HCT116 (cell line): ENCODE data around the gene ZFHX2.

Experiments used
- EZH2 ChIP-seq: fragments of 200-600 bp; sonication (generic); IDR thresholded peaks from 2 replicates; pipeline ENCODE4 v1.6.1; 2017; ENCODE audit warnings: antibody characterized with exemption, mixed run types
- FOSL1 ChIP-seq: IDR thresholded peaks from 2 replicates; pipeline ENCODE4 v1.6.1; 2012; ENCODE audit warnings: low read depth
- RAD21 ChIP-seq: IDR thresholded peaks from 2 replicates; pipeline ENCODE4 v1.6.1; 2012; ENCODE audit warnings: low read depth, mild to moderate bottlenecking
- YY1 ChIP-seq: IDR thresholded peaks from 2 replicates; pipeline ENCODE4 v1.6.1; 2011; ENCODE audit warnings: low read length, low read depth, moderate library complexity, mild to moderate bottlenecking; ENCODE audit not compliant: insufficient replicate concordance; ENCODE audit errors: extremely low read depth
- TF ChIP-seq, protein P1 (sequence below), 3 experiments: fragments of 200-600 bp in 1 of 3; sonication (generic) in 1 of 3; IDR thresholded peaks in 2 of 3; conservative IDR thresholded peaks in 1 of 3; 2 replicates each; pipeline ENCODE4 v1.5.1; 2012 to 2017; ENCODE audit warnings: low read depth in 2 of 3, low read length in 2 of 3, antibody characterized with exemption in 1 of 3, borderline replicate concordance in 1 of 3, control low read depth in 1 of 3, mild to moderate bottlenecking in 1 of 3, mixed read lengths in 1 of 3, mixed run types in 1 of 3, moderate library complexity in 1 of 3; ENCODE audit not compliant: insufficient read depth in 1 of 3
- TF ChIP-seq, protein P2 (sequence below): IDR thresholded peaks from 2 replicates; pipeline ENCODE4 v1.6.1; 2012; ENCODE audit warnings: low read depth

DNA sequence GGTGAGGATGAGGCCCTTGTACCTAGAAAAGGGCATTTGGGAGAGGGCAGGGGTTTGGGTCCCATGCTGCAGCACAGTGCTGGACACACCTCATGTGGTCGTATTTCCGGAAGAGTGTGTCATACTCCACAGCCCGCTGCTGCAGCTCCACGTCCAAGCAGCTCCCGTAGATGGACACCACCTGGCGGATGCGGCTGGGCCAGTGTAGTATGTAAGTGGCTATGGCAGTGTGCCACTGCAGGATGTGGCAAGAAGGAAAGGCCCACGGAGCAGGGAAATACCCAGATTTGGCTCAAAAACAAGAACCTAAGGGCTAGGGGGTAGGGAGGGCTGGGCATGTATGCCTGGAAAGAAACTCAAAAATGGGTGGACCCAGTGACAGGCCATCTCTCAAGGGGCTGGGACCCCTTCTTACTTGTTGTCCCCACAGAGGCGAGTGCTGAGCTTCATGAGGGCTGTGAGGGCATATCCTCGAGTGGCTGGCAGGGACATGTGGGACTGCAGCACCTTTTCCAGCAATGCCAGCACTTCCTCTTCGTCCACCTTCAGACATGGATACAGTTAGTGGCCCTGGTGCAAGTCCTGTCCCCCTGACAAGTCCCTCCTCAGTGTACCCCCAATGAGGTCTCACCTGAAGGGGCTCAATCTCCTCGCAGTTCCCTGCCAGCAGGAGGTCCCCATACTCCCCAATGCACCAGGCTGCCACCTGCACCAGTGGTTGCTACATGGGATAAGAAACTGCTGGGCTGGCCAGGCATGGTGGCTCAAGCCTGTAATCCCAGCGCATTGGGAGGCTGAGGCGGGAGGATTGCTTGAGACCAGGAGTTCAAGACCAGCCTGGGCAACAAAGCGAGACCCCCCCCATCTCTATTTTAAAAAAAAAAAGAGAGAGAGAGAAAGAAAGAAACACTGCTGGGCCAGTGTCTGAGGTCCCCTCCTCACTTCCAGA, 10.6 kb upstream of the ZFHX2 start:
- TF ChIP-seq RAD21 = no peak
- TF ChIP-seq, protein P1, sequence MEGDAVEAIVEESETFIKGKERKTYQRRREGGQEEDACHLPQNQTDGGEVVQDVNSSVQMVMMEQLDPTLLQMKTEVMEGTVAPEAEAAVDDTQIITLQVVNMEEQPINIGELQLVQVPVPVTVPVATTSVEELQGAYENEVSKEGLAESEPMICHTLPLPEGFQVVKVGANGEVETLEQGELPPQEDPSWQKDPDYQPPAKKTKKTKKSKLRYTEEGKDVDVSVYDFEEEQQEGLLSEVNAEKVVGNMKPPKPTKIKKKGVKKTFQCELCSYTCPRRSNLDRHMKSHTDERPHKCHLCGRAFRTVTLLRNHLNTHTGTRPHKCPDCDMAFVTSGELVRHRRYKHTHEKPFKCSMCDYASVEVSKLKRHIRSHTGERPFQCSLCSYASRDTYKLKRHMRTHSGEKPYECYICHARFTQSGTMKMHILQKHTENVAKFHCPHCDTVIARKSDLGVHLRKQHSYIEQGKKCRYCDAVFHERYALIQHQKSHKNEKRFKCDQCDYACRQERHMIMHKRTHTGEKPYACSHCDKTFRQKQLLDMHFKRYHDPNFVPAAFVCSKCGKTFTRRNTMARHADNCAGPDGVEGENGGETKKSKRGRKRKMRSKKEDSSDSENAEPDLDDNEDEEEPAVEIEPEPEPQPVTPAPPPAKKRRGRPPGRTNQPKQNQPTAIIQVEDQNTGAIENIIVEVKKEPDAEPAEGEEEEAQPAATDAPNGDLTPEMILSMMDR (IDR thresholded peaks at IDR 0.05 in 2 of 3, conservative IDR thresholded peaks at IDR 0.05 in 1 of 3; ENCODE audit: borderline replicate concordance in 1 of 3, insufficient read depth in 1 of 3, low read depth in 2 of 3, low read length in 2 of 3) = no peak
- TF ChIP-seq EZH2 = no peak
- TF ChIP-seq, protein P2, sequence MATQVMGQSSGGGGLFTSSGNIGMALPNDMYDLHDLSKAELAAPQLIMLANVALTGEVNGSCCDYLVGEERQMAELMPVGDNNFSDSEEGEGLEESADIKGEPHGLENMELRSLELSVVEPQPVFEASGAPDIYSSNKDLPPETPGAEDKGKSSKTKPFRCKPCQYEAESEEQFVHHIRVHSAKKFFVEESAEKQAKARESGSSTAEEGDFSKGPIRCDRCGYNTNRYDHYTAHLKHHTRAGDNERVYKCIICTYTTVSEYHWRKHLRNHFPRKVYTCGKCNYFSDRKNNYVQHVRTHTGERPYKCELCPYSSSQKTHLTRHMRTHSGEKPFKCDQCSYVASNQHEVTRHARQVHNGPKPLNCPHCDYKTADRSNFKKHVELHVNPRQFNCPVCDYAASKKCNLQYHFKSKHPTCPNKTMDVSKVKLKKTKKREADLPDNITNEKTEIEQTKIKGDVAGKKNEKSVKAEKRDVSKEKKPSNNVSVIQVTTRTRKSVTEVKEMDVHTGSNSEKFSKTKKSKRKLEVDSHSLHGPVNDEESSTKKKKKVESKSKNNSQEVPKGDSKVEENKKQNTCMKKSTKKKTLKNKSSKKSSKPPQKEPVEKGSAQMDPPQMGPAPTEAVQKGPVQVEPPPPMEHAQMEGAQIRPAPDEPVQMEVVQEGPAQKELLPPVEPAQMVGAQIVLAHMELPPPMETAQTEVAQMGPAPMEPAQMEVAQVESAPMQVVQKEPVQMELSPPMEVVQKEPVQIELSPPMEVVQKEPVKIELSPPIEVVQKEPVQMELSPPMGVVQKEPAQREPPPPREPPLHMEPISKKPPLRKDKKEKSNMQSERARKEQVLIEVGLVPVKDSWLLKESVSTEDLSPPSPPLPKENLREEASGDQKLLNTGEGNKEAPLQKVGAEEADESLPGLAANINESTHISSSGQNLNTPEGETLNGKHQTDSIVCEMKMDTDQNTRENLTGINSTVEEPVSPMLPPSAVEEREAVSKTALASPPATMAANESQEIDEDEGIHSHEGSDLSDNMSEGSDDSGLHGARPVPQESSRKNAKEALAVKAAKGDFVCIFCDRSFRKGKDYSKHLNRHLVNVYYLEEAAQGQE = no peak
- TF ChIP-seq YY1 = no peak
- no peak for TF ChIP-seq FOSL1
